GM18861 (cell line): Measurements from ENCODE around the gene PDE6B.
"Not testable (repeated sequence)": the region's sequence is repeated elsewhere in the genome, so short reads cannot be mapped to it uniquely, and the experiment has no call there.

Experiments
- ATAC-seq: cut with Tn5 transposase; IDR thresholded peaks from one replicate; pipeline ENCODE4 v1.9.1; 2021; ENCODE audit not compliant: unreplicated experiment

The PDE6B gene

DNA sequence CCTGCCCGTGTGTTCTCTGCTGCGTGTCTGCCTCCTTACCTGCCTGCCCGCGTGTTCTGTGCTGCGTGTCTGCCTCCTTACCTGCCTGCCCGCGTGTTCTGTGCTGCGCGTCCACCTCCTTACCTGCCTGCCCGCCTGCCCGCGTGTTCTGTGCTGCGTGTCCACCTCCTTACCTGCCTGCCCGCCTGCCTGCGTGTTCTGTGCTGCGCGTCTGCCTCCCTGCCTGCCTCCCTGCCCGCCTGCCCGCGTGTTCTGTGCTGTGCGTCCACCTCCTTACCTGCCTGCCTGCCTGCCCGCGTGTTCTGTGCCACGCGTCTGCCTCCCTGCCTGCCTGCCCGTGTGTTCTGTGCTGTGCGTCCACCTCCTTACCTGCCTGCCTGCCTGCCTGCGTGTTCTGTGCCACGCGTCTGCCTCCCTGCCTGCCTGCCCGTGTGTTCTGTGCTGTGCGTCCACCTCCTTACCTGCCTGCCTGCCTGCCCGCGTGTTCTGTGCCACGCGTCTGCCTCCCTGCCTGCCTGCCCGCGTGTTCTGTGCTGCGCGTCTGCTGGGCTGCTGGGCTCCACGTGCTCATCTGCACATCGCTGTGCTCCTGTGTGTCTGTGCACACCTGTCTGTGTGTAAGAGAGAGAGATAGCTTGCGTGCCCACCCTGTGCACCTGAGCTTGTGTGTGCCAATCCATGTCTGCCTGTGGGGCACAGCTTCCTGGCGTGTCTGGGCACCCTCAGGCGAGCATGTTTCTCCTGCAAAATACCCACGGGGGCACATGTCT, 9.9 kb downstream of the PDE6B start:
- ATAC-seq, result not testable (repeated sequence)

DNA sequence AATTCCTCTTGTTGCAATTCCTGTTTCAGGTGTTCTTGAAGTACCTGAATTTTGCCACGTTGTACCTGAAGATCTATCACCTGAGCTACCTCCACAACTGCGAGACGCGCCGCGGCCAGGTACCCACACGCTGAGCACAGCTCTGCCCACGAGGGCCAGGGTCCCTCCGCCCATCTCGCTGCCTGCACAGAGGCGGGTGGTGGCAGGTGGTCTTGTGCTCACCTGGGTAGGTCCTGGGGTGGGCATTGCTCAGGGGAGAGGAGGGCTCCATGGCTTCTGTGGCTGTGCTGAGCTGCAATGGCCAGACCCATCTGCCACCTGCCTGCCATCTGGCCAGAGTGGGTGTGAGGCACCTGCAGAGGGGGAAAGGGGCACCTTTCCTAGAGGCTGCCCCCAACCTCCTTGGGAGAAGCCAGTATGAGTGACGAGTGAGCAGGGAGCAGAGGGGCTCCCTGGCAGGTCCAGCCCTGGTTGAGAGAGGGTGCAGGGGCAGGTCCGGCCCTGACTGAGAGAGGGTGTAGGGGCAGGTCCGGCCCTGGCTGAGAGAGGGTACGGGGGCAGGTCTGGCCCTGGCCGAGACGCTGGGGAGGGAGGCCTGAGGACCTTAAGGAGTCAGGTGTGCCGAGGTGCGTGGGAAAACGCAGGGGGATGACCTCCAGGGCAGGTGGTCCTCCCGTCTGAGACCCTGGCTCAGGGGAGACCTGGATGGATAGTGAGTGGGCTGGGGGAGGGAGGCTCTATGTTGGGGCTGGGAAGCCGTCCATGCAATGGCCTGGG, 10.7 kb downstream of the PDE6B start:
- ATAC-seq, result no peak

DNA sequence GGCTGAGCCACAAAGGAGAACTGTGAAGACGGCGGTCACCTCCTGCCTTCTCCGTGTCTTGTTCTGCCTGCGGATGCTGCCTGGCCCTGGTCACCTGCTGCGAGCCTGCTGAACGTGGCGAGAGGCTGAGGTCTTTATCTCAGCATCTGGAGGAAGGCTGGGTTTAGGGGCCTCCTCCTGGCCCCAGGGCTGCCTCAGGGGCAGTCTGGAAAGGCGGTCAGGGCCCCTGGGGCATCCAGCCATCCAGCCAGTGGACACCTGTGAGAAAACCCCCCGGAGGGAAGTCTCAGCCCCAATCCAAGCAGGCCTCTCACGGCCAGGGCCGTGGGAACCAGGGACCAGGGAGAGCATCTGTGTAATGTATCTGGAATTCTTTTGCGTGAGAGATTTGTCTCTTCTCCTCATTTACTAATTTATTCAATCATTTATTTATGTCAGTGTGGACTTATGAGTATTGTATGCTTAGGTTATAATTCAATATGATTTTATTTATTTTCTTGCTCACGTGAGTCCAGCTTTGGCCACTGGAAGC, 11.3 kb downstream of the PDE6B start:
- ATAC-seq, result no peak

DNA sequence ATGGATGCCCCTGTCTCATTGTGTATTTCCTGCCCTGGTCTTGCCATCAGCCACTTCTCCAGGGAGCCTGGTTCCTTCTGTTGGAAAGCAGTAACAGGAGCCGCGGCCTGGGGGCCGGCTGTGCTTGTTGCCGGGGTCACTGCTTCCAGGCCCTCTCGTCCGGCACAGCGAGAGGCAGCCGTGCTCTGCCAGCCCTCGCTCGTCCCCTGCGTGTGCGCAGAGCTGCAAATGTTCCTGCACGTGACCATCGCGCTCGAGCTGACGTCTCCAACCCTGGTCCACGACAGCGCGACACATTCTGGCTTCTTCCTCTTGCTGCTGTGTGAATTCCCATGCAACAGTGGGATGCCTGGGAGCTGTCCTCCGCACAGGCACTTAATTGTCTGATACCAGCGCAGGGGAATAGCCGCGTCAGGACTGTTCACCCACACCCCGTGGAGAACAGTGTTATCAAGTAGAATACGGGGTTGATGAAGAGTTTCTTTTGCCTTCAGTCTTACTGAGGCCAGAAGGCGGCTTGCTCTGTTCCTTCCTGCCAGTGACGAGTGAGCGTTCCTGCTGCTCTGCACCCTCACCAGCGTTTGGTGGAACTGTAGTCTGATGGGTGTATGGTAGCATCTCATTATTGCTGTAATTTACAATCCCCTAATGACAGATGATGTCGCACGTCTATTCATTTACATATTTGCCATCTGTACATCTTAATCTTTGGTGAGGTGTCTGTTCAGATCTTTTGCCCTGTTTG, 12.3 kb downstream of the PDE6B start:
- no peak for ATAC-seq

DNA sequence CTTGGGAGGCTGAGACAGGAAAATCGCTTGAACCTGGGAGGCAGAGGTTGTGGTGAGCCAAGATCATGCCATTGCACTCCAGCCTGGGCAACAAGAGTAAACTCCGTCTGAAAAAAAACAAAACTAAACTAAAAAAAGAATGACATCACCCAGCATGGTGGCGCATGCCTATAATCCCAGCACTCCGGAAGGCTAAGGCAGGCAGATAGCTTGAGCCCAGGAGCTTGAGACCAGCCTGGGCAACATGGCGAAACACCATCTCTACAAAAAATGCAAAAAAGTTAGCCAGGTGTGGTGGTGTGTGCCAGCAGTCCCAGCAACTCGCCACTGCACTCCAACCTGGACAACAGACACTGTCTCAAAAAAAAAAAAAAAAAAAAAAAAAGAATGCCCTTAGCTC, 17.0 kb downstream of the PDE6B start:
- not testable (repeated sequence) for ATAC-seq

DNA sequence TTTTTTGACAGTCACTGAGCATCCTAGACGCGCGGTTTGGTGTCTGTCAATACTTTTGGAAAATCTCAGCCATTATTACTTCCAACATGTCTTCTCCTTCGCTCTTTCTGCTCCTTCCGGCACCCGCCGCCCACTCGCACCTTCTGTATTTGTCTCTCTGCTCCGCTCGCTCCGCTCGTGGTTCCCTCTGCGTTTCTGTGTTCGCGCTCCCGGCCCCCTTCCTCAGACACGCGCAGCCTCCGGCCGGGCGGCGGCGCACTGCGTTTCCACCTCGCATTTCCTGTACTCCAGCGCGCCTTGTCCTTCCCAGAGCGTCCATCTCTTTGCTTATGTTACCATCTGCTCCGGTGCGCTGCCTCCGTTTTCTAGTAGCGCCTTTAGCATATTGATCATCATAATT, 21.1 kb downstream of the PDE6B start:
- no peak for ATAC-seq

DNA sequence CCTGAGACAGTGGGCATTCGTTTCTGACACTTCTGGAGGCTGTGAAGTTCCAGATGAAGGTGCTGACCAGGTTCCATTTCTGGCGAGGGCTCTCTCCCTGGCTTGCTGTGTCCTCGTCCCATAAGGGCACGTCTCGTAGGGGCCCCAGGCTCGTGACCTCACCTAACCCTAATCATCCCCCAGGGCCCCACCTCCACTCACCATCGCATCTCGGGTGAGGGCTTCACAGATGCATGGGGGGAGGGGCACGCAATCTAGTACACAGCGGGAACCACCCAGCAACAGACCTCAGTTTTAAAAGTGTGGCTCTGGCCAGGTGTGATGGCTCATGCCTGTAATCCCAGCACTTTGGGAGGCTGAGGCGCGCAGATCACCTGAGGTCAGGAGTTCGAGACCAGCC, 22.1 kb downstream of the PDE6B start:
- ATAC-seq, result no peak

DNA sequence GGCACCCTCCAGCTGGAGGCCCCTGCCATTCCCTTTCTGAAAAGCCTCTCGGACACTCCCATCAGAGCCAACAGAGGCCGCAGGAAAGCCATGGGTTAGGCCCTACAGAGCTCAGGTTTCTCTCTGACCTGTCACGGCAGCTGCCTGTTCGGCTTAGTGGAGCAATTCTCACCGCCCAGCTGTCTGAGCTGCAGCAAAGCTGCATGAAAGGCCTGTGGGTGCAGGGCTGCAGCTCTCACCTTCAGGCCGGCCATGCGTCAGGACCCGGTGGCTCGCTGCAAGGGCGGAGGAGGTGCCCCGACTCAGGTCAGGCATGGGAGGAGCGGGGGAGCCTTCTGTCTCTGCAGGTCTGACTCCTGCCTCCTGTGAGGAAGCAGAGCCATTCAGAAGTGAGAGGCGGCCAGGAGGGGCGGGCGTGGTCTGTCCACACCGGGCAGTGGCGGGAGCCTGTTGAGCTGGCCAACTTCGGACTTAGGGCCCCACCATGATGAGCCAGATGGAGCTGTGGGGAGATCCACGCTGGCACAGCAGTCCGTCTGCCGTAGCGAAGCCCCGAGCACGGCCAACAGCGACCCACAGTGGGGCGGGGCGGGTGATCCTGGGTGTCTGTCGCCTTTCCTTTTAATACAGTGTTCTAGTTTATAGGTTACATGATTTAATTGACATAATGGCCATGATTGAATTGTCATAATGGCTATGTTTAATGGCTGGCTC, 23.4 kb downstream of the PDE6B start:
- ATAC-seq, result no peak

DNA sequence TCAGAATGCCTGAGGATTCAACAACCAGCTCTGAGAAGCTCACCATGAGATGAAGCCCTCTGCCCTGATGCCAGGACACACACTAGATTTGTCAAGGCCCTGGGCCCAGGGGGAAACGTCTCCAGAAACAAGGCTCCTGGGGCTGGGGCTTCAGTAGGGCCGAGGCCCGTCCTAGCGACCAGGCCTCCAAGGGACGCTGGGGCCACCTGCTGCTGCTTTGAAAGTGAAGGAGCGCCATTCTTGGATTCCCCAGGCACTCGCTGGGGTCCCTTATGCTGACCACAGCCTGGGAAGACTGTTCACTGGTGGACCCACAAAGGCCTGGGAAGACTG, 23.9 kb downstream of the PDE6B start:
- no peak for ATAC-seq

DNA sequence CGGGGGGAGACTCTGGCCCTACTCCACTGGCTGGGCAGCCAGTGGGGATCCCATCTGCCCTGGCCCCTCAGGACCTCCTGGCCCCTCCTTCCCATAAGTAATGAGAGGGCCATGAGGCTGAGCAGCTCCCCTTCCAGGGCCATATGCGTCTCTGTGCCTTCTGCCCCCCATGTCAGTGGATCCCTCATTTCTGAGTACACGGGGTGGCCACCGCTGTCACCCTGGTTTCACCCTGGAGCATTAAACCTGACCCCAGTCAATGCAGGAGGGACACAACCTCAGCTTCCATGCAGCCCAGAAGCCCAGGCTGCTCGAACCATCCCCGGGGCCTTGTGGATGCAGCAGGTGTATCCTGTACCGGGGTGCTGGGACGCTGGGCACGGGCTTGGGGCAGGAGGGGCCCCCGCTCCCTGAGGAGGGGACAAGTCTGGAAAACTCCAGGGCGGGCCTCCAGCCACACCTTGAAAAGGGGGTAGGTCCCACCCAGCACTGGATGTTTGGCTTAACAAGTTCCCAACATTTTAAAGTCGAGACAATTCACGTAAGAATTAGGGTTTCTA, 24.5 kb downstream of the PDE6B start:
- no peak for ATAC-seq

DNA sequence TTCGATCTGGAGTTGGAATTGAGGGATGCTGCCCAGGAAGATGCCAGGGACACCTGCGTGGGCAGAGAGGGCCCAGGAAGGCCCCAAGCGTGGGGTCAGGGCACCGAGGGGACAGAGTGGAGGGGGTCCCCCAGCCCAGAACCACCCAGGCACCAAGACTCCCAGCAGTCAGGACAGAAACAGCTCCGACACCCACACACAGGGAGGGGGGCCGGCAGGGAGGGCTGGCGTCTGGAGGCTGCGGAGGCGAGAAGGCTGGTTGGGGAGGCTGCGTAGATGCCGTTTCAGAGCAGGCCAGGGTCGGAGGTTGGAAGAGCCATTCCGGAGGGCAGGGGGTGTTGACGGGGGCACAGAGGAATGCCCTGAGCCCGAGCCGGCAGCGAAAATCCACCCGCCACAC, 25.1 kb downstream of the PDE6B start:
- ATAC-seq, result no peak

DNA sequence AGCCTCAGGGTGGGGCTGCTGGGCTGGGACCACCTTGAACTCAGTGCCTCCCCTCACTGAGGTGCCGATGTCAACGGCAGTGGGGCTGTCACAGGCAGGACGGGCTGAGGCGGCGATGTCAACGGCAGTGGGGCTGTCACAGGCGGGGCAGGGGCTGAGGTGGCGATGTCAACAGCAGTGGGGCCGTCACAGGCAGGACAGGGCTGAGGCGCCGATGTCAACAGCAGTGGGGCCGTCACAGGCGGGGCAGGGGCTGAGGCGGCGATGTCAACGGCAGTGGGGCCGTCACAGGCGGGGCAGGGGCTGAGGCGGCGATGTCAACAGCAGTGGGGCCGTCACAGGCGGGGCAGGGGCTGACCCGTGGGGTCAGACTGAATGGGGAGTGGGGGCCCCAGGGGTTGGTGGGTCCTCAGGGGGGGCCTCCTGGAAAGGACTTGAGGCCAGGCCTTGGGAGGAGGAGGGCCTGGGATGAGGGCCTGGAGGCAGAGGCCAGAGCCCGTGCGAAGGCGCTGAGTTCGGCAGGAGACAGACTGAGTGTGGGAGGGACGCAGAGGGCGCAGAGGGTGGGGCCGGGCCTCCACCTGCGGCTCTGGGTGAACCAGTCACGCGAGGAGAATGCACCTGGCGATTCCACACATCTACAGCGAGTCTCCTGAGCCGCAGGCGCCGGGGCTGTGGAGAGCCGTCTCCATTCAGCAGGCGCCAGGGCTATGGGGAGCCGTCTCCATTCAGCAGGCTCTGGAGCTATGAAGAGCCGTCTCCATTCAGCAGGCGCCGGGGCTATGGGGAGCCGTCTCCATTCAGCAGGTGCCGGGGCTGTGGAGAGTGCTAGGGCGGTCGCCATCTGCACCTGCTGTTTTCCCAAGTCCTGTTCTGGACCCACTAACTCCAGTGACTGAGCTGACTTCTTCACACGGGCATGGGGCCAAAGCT, 25.8 kb downstream of the PDE6B start:
- no peak for ATAC-seq

DNA sequence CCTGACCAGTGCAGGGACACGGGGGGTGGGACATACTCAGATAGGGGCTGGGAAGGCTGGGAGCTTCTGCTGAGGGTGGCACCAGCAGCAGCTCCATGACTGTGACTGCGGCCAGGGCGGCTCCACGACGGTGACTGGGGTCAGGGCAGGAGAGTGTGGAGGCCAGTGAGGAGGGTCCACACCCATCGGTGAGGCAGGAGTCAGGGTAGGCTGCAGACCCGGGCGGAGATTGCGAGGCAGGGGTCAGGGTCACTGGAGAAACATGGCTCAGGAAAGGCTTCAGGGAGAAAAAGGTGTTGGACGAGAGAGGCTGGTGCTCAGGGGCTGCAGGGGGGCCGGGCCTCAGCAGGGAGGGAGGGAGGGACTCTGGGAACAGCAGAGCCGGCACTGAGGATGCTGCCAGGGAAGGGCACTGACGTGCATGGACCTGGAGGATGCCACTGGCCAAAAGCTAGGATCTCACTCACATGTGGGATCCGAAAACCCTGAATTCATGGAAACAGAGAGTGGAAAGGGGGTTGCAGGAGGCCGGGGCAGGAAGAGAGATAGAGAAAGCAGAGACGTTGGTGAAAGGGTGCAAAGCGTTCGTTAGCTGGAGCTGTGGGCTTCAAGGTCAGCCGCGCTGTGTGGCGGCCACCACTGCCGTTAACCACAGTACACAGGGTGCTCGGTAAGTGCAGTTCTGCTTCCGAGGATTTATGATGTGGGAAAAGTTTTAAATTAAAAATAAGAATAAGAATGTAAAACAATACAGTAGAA, 26.7 kb downstream of the PDE6B start:
- ATAC-seq, result no peak

DNA sequence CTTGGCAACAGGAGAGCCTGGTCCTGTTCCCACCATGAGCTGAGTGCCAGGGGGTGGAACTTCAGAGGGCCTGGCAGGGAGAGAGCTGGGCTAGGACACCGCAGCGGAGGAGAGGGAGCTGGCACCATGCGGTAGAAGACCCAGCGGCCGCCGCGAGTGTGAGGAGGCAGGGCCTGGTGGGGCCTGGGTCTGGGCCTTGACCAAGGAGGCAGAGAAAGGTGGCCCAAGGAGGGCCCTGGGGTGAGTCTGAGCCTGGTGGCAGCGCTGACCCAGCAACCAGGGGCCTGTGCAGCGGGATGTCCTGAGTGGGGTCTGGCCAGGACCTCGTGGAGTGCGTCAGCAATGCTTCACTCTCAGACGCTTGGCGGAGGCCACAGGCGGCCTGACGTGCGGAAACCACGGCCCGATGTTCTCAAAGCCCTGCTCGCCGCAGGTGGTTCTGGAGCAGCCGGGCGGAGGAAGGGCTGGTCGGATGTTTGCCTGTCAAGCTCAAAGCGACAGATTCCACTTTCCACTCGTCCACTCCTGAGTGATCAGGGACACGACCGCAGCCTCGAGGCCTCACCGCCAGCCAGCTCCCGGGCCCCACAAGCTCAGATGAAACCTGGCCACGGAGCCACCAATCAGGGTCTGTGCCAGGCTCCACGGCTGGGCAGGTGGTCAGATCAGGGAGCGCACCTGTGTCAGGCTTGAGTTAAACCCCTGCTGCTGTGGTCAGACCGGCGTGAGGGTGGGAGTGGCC, 27.9 kb downstream of the PDE6B start:
- ATAC-seq, result no peak

DNA sequence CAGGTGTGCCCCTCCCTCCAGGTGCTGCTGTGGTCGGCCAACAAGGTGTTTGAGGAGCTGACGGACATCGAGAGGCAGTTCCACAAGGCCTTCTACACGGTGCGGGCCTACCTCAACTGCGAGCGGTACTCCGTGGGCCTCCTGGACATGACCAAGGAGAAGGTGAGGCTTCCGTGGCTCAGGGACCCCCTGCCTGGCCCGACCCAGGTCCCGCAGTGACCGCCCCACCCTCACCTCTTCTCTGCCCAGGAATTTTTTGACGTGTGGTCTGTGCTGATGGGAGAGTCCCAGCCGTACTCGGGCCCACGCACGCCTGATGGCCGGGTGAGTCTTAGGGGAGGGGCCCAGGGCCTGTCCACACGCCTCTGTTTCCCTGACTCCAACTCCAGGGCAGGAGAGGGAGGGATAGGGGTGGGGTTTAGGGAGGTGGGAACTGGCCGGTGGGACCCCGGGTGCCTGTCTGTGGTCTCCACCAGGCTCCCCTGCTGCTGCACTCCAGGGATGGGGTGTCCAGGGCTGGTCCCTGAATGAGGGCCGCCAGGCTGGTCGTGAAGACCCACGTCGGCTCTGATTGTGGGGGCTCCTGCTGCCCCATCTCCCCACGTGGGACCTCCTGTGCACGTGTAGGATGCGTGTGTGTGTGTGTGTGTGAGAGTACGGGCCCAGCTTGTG, 28.6 kb downstream of the PDE6B start:
- ATAC-seq, result no peak

DNA sequence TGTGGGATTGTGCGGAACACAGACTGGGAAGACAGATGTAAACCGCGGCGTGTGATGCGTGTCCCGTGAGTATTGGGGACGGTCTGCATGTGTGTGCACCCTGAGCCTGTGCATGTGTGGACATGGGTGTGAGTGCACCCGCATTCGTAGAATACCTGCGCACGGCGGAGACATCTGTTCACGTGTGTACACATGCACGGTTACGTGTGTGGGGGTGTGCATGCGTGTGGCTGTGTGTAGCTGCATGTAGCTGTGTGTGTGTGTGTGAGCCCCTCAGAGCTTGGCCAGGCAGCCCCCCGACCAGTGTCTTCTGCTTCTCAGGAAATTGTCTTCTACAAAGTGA, 29.1 kb downstream of the PDE6B start:
- ATAC-seq, result no peak

DNA sequence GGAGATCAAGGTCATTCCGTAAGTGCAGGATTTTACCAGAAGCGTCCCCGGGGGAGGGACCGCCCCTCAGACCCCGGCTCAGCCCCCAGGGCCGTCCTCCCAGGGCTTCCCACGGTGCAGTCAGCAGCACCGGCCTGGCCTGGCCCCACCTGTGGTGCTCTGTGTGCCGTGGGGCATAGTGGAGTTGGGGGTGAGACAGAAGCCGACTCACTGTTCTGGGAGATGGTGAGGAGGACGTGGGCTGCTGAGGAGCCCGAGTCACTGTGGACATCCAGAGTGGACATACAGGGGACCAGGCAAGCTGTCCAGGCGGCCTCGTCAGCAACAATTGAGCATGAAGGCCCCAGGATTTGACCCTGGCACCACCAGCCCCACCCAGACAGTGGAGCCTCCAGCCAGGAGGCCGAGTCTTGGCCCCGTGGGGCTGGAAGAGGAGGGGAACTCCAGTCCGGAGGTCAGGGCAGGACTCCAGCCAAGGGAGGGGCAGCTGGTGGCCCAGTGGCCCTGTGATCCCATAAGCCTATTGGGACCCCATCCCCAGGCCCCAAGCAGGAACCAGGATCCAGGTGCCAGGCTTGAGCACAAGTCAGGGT, 29.6 kb downstream of the PDE6B start:
- ATAC-seq, result no peak
